K562 (cell line): ENCODE data around the gene MPST. TPM values are rescaled to one million over a fixed set of nuclear protein-coding genes. Genes with fewer than 3 reads are reported as not detected.
A peak's percentile ranks its signal among the peaks of the same experiment; 100 is the strongest.

Source experiments
- ATAC-seq: fragments of 200-7000 bp; cut with Tn5 transposase; 3 replicates; pipeline ENCODE4 v1.9.1; 2020; ENCODE audit warnings: moderate library complexity
- BruUV-seq: library from RNA; stranded (reverse); fragments of 400-500 nt; replicated peaks from 2 replicates; lab custom pipeline; 2021; lab: Mats Ljungman, UMichigan
- CTCF ChIA-PET: fragments of 300-600 bp; formaldehyde crosslinking; extraction: SDS; loops from one replicate; lab custom pipeline; 2021; ENCODE audit warnings: low intra/inter-chr PET ratio; lab: Yijun Ruan, JAX
- POLR2A ChIA-PET: fragments of 300-600, 350-650 bp; sonication (Branson Sonifier 250); formaldehyde crosslinking; extraction: SDS; loops from one replicate; lab custom pipeline; 2021; ENCODE audit warnings: antibody characterized with exemption, inconsistent platforms; lab: Yijun Ruan, JAX
- DNase-seq, 4 experiments: peaks; one replicate each; pipeline versions ENCODE4 v3.0.0 to v3.0.0-alpha.2; 2011 to 2018; ENCODE audit warnings: low spot score in 3 of 4, mixed read lengths in 3 of 4; ENCODE audit errors: extremely low read depth in 1 of 4
- FAIRE-seq: peaks from 2 replicates; lab custom pipeline; 2011; peaks lifted over from hg19 to GRCh38; lab: Jason Lieb, UNC
- H2AFZ ChIP-seq: 2 replicates; pipeline ENCODE4 v1.6.0; 2011; ENCODE audit warnings: low read depth, low read length, control low read depth, inconsistent platforms
- H3K27ac ChIP-seq: fragments of 200-600 bp; 3 replicates; pipeline ENCODE4 v1.8.0; 2011; ENCODE audit warnings: low read depth, mild to moderate bottlenecking, control low read depth, inconsistent platforms, low read length, moderate library complexity, mixed read lengths; ENCODE audit errors: extremely low read depth
- H3K27me3 ChIP-seq, 2 experiments: fragments of 300-600 bp in 1 of 2; 2 replicates in 1 of 2; 3 replicates in 1 of 2; pipeline versions ENCODE4 v1.6.0 to v1.8.0; 2011; ENCODE audit warnings: inconsistent platforms in 2 of 2, low read length in 2 of 2, mild to moderate bottlenecking in 1 of 2, mixed read lengths in 1 of 2, moderate library complexity in 1 of 2; ENCODE audit not compliant: control insufficient read depth in 2 of 2, insufficient read depth in 2 of 2
- H3K36me3 ChIP-seq: fragments of 300-600 bp; 3 replicates; pipeline ENCODE4 v1.8.0; 2011; ENCODE audit warnings: mild to moderate bottlenecking, low read length, inconsistent platforms; ENCODE audit not compliant: control insufficient read depth, insufficient read depth
- H3K4me1 ChIP-seq, 2 experiments: fragments of 200-600 bp in 1 of 2; replicated peaks in 1 of 2; 2 replicates in 1 of 2; 3 replicates in 1 of 2; pipeline versions ENCODE4 v1.5.1 to v1.8.0; 2011; ENCODE audit warnings: inconsistent platforms in 2 of 2, low read length in 2 of 2, mild to moderate bottlenecking in 1 of 2, mixed read lengths in 1 of 2, moderate library complexity in 1 of 2; ENCODE audit not compliant: control insufficient read depth in 2 of 2, insufficient read depth in 2 of 2
- H3K4me2 ChIP-seq: 2 replicates; pipeline ENCODE4 v1.6.1; 2011; ENCODE audit warnings: low read length, control low read depth, inconsistent platforms, mixed read lengths; ENCODE audit not compliant: insufficient read depth
- H3K4me3 ChIP-seq: fragments of 200-600 bp; sonication (generic), shearing (Covaris generic); 2 replicates; pipeline ENCODE4 v1.5.1; 2016; ENCODE audit warnings: control low read depth, inconsistent platforms
- H3K79me2 ChIP-seq: fragments of 200-600 bp; 3 replicates; pipeline ENCODE4 v1.8.0; 2011; ENCODE audit warnings: low read length, inconsistent platforms; ENCODE audit not compliant: control insufficient read depth, insufficient read depth
- H3K9ac ChIP-seq, 2 experiments: 2 replicates each; pipeline versions ENCODE4 v1.6.0 to v1.6.1; 2011; ENCODE audit warnings: low read depth in 2 of 2, low read length in 2 of 2, control low read depth in 1 of 2, inconsistent platforms in 1 of 2, mild to moderate bottlenecking in 1 of 2, mixed read lengths in 1 of 2; ENCODE audit not compliant: insufficient read depth in 1 of 2
- H3K9me1 ChIP-seq: one replicate; pipeline ENCODE4 v1.6.0; 2011; ENCODE audit warnings: inconsistent platforms, mild to moderate bottlenecking, low read length, moderate library complexity; ENCODE audit not compliant: control insufficient read depth, insufficient read depth
- H3K9me3 ChIP-seq: replicated peaks from 2 replicates; pipeline ENCODE4 v1.5.1; 2011; ENCODE audit warnings: low read depth, low read length, inconsistent platforms; ENCODE audit not compliant: control insufficient read depth, insufficient read depth
- H4K20me1 ChIP-seq: replicated peaks from 2 replicates; pipeline ENCODE4 v1.6.1; 2011; ENCODE audit warnings: low read length, inconsistent platforms, mixed read lengths; ENCODE audit not compliant: control insufficient read depth, insufficient read depth
- CBFA2T2 ChIP-seq: fragments of 450-650 bp; conservative IDR thresholded peaks from 2 replicates; pipeline ENCODE4 v1.6.1; 2017; ENCODE audit warnings: mild to moderate bottlenecking
- CREBBP ChIP-seq: IDR thresholded peaks from one replicate; pipeline ENCODE4 v1.6.1; 2012; ENCODE audit warnings: low read depth, mild to moderate bottlenecking, control low read depth, inconsistent platforms, low read length
- FOXP1 ChIP-seq: sonication (generic); formaldehyde crosslinking; IDR thresholded peaks from 2 replicates; pipeline ENCODE4 v1.8.0; 2022; ENCODE audit warnings: mild to moderate bottlenecking, missing genetic modification reagents
- HDAC8 ChIP-seq: fragments of 450-650 bp; IDR thresholded peaks from 2 replicates; pipeline ENCODE4 v1.6.1; 2016; ENCODE audit warnings: mild to moderate bottlenecking, missing genetic modification characterization, moderate library complexity, missing compliant biosample characterization
- HEY1 ChIP-seq: fragments of 250-450 bp; sonication (Bioruptor Pico); IDR thresholded peaks from 2 replicates; pipeline ENCODE4 v1.5.0; 2020; ENCODE audit warnings: mild to moderate bottlenecking, moderate library complexity, borderline replicate concordance
- NFIC ChIP-seq: fragments of 450-650 bp; IDR thresholded peaks from 2 replicates; pipeline ENCODE4 v1.6.1; 2017; ENCODE audit warnings: mild to moderate bottlenecking, inconsistent platforms
- ZNF121 ChIP-seq: sonication (generic); formaldehyde crosslinking; conservative IDR thresholded peaks from 2 replicates; pipeline ENCODE4 v1.8.0; 2022; ENCODE audit warnings: missing genetic modification reagents
- ZNF24 ChIP-seq: fragments of 450-650 bp; IDR thresholded peaks from 2 replicates; pipeline ENCODE4 v1.6.1; 2016
- WGBS: fragments of 100-300 bp; shearing (Covaris generic); methylation state at CpG from one replicate; pipeline ENCODE4 v1.1.6; 2016; ENCODE audit warnings: low coverage, mixed read lengths; ENCODE audit not compliant: insufficient coverage; ENCODE audit errors: missing lambda C conversion rate; 5-methylcytosine and 5-hydroxymethylcytosine counted together
- in situ Hi-C: fragments of 300-500 bp; cut with MboI; formaldehyde crosslinking; loops from 4 replicates; pipeline ENCODE4 v1.15.0; 2018; ENCODE audit warnings: inconsistent platforms, mixed read lengths
- intact Hi-C: fragments of 100-400 bp; cut with micrococcal nuclease; formaldehyde crosslinking; loops from 2 replicates; pipeline ENCODE4 v1.14.2; 2022
- polyA plus RNA-seq, 8 experiments: library from polyadenylated mRNA; depleted of rRNA in 4 of 8; stranded (reverse) in 5 of 8; unstranded in 3 of 8; fragments of >200 nt; fragmentation: Nextera tagmentation in 2 of 8; fragmentation: Illumina TruSeq in 1 of 8; extraction: Ambion mirVana in 2 of 8; extraction: Trizol in 1 of 8; gene quantifications; 2 replicates each; pipeline versions ENCODE4 v1.2.1 to v1.2.3, GENCODE V29; 2011 to 2014; ENCODE audit warnings: inconsistent platforms in 1 of 8, missing spikeins in 1 of 8
- total RNA-seq, 7 experiments: library from RNA; depleted of rRNA in 6 of 7; stranded (reverse); fragments of >200 nt in 6 of 7; fragmentation: Illumina TruSeq in 2 of 7; extraction: Trizol in 2 of 7; gene quantifications; 2 replicates each; pipeline versions ENCODE4 v1.2.1 to v1.2.3, GENCODE V29; 2011 to 2021; ENCODE audit warnings: low replicate concordance in 1 of 7

MPST gene
- total and polyA plus RNA-seq, 9 of the 15 experiments (the other 6 are each of a cell fraction or from before 2014, with no cell fraction given), result 0.65 to 104 (median 24.3) TPM

GRCh38 chr22:37063431-37064420 is 44.2 kb downstream of the MPST start:
- no peaks in the 10 kb centered on the region for H3K9me1 ChIP-seq
- no peak for TF ChIP-seq CBFA2T2
- TF ChIP-seq NFIC, result peak; percentile 58; the same call in 1 of the 2 replicates
- TF ChIP-seq, all 486 proteins: peak for 1
- WGBS, result 8% methylated on average over 16 of the region's 28 CpGs
- no peaks in the 10 kb centered on the region for H3K36me3 ChIP-seq
- no peak for FAIRE-seq
- no TSS peak for BruUV-seq
- no peaks in the 10 kb centered on the region; a peak in 1 of 5 replicates for H3K4me1 ChIP-seq
- no peaks in the 10 kb centered on the region for H3K79me2 ChIP-seq
- H2AFZ ChIP-seq, result no peak overlapping the region
- no peak for DNase-seq
- H3K9me3 ChIP-seq, result no peaks in the 10 kb centered on the region
- in situ Hi-C loops (no loop called here), intact Hi-C loops (no loop called here)
- ChIA-PET CTCF (no interaction called here), POLR2A (interaction anchor here (0.6 kb wide), 1 partner anchor 11 kb away, joined by 3 read pairs; no protein-coding TSS in a partner anchor)
- H3K4me3 ChIP-seq, result no peak overlapping the region
- ATAC-seq, result no peak
- no peak overlapping the region for H3K27ac ChIP-seq
- no peak overlapping the region for H3K9ac ChIP-seq
- H3K27me3 ChIP-seq, result peaks cover 4 to 77% of the 10 kb centered on the region in 2 experiments; a peak in 4 of 5 replicates
- no peaks in the 10 kb centered on the region; the same call in 1 of the 2 replicates for H4K20me1 ChIP-seq
- H3K4me2 ChIP-seq, result no peak overlapping the region

DNA sequence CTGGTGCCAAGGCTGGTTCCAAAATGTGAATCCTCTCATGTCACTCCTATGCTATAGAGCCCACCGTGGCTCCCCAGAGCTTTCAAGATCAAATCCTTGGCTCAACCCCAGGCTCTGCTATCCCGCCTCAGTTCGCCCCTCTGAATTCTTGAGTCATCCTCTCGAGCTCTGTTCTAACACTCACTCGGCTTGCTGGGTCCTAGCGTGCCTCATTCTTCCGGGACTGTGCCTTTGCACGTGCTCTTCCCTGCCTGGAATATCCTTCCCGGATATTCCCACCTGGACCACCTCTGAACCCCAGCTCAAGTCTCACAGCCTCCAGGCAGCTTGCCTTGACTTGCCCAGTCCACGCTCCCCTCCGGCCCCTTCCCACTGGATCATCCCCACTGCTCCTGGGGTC is 45.0 kb downstream of the MPST start:
- ATAC-seq (no peak), DNase-seq (no peak), FAIRE-seq (no peak)
- Histone ChIP-seq H3K36me3 (no peaks in the 10 kb centered on the region), H3K4me1 (no peaks in the 10 kb centered on the region; a peak in 1 of 5 replicates), H3K9me3 (no peaks in the 10 kb centered on the region), H4K20me1 (no peaks in the 10 kb centered on the region; the same call in 1 of the 2 replicates), H3K27ac (no peak overlapping the region), H3K9ac (no peak overlapping the region), H3K9me1 (no peaks in the 10 kb centered on the region), H3K4me2 (no peak overlapping the region), H3K79me2 (no peaks in the 10 kb centered on the region), H3K27me3 (peaks cover 4 to 73% of the 10 kb centered on the region in 2 experiments; a peak in 4 of 5 replicates), H3K4me3 (no peak overlapping the region), H2AFZ (no peak overlapping the region)
- intact Hi-C loops, result no loop called here
- no peak for TF ChIP-seq FOXP1
- TF ChIP-seq ZNF24, result no peak
- no peak for TF ChIP-seq ZNF121 (CRISPR knock-in tag)
- TF ChIP-seq HEY1, result no peak
- no peak for TF ChIP-seq CREBBP
- no peak for TF ChIP-seq HDAC8 (tag)
- POLR2A ChIA-PET, result no interaction called here
- WGBS, result 2% methylated on average over 9 of the region's 11 CpGs
- in situ Hi-C loops, result no loop called here
- no TSS peak for BruUV-seq
- CTCF ChIA-PET, result no interaction called here
